ENCODE measurements around the gene CELSR2. TPM values are rescaled to one million over a fixed set of nuclear protein-coding genes. Genes with fewer than 3 reads are reported as not detected.

The CELSR2 gene
- total and polyA plus RNA-seq, 2 of the 8 experiments (the other 6 are each of a cell fraction or from before 2014, with no cell fraction given): 12.0 to 27.7 TPM

DNA sequence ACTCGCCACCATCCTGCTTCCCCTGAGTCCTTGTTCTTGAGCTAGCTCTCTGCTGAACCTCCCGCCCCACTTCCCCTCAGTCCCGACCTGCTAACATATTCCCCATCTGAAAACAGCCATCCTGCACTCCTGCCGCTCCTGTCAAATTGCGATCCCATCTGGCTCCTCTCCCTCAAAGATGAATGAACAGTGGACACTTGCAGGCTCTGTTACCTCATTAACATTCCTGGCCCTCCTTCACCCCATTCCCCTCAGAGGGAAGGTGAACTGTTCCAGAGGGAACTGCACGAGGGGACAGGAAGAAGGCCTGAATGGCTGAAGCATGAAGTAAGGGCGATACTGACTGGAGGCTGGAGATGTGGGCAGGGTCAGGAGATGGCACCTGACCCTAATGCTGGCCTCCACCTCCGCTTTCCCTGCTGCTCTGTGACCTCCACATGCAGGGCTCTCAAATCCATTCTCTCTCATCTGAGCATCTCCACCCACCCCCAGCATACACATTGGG lies 7.4 kb upstream of the CELSR2 start:
- TF ChIP-seq CHD2 (IDR thresholded peaks at IDR 0.05; ENCODE audit: low read length) (no peak), POLR2A (IDR thresholded peaks at IDR 0.05; ENCODE audit: control extremely low read depth in 1 of 2, low read depth in 2 of 2, low read length in 2 of 2) (no peak), GTF2F1 (IDR thresholded peaks at IDR 0.05; ENCODE audit: borderline replicate concordance, low read depth, low read length) (no peak)
- H3K79me1 ChIP-seq (ENCODE audit: low read depth, low read length): no peaks in the 10 kb centered on the region
- H2BK20ac ChIP-seq (ENCODE audit: low read length): no peak overlapping the region
- peaks cover 3% of the 10 kb centered on the region; the same call in 1 of the 2 replicates for H3K23me2 ChIP-seq (ENCODE audit: low read depth, low read length)
- H3K4ac ChIP-seq (replicated peaks; ENCODE audit: insufficient read length, low read depth, low read length): peak overlapping the region; percentile 57
- H4K8ac ChIP-seq (ENCODE audit: extremely low read depth, insufficient read depth, low read length): no peak overlapping the region
- H2AFZ ChIP-seq (ENCODE audit: low read length): no peak overlapping the region
- no peaks in the 10 kb centered on the region for H3K79me2 ChIP-seq (ENCODE audit: control insufficient read depth in 1 of 2, insufficient read depth in 2 of 2, low read length in 2 of 2)
- H3K56ac ChIP-seq (replicated peaks; ENCODE audit: insufficient read length, low read depth, low read length): no peak overlapping the region
- WGBS, 2 experiments (ENCODE audit: extremely low coverage in 1 of 2, insufficient coverage in 1 of 2, insufficient read length in 1 of 2, insufficient replicate concordance in 2 of 2, low coverage in 1 of 2, low lambda C conversion rate in 2 of 2, missing lambda C conversion rate in 1 of 2): 78% methylated on average over 8 of the region's 8 CpGs; no CpG with 5 or more reads in 1 of the 2 experiments
- 0 out of 4 replicates have a peak overlapping the region, but pooled peaks of 1 of the 2 experiments have one; percentile 46 for H3K4me2 ChIP-seq (ENCODE audit: insufficient read depth in 1 of 2, low read depth in 2 of 2, low read length in 2 of 2)
- H3K4me1 ChIP-seq (replicated peaks in 1 of 4; ENCODE audit: control insufficient read depth in 3 of 4, insufficient read depth in 4 of 4, low read length in 3 of 4): peaks cover 21 to 44% (median 30%) of the 10 kb centered on the region in 4 experiments
- peak overlapping the region; percentile 83; the same call in 1 of the 2 replicates for H2BK12ac ChIP-seq (ENCODE audit: low read depth, low read length)
- DNase-seq (ENCODE audit: low read depth in 1 of 2, low spot score in 2 of 2) (no peak), FAIRE-seq (no peak)
- H3K18ac ChIP-seq (ENCODE audit: extremely low read depth, low read length): peak overlapping the region; percentile 36; the same call in 1 of the 2 replicates
- H4K91ac ChIP-seq (replicated peaks; ENCODE audit: insufficient read length, low read length): no peak overlapping the region
- H2BK120ac ChIP-seq (replicated peaks; ENCODE audit: low read depth, low read length): no peak overlapping the region
- H4K20me1 ChIP-seq (replicated peaks in 1 of 2; ENCODE audit: control insufficient read depth in 1 of 2, insufficient read depth in 2 of 2, low read length in 2 of 2): no peaks in the 10 kb centered on the region
- ChIA-PET POLR2A (ENCODE audit: partially characterized antibody) (interaction anchor here (0.6 to 15.9 kb wide), 7 partner anchors 10 to 161 kb away, joined by 3 to 252 read pairs (median 14); partner anchors contain the start of gene CELSR2), CTCF (ENCODE audit: partially characterized antibody) (interaction anchor here (0.6 to 28.7 kb wide), 5 partner anchors 10 to 265 kb away, joined by 4 to 651 read pairs (median 43); partner anchors contain the start of genes CELSR2 and SARS1)
- peak overlapping the region; percentile 47; the same call in 1 of the 2 replicates for H2BK5ac ChIP-seq (ENCODE audit: low read depth, low read length)
- no peaks in the 10 kb centered on the region for H3K9me3 ChIP-seq (ENCODE audit: insufficient read depth in 2 of 2, low read depth in 1 of 2, low read length in 1 of 2)
- H4K5ac ChIP-seq (ENCODE audit: insufficient read length, low read depth, low read length): no peak overlapping the region
- H3K14ac ChIP-seq (ENCODE audit: insufficient read length): no peak overlapping the region
- H3K9ac ChIP-seq (replicated peaks in 1 of 4; ENCODE audit: extremely low read depth in 1 of 4, low read depth in 3 of 4, low read length in 3 of 4): no peak overlapping the region
- no peak overlapping the region for H3K4me3 ChIP-seq (ENCODE audit: extremely low read depth in 1 of 4, insufficient read depth in 2 of 4, low read depth in 3 of 4, low read length in 4 of 4)
- no peak overlapping the region for H3K23ac ChIP-seq (ENCODE audit: insufficient read length)
- H3K27me3 ChIP-seq (replicated peaks in 1 of 4; ENCODE audit: control insufficient read depth in 3 of 4, extremely low read depth in 1 of 4, insufficient read depth in 3 of 4, low read length in 3 of 4): no peaks in the 10 kb centered on the region
- H2BK15ac ChIP-seq (ENCODE audit: low read length): peak overlapping the region; percentile 99
- peaks cover 6 to 20% (median 13%) of the 10 kb centered on the region in 4 experiments for H3K36me3 ChIP-seq (ENCODE audit: control insufficient read depth in 2 of 4, insufficient read depth in 4 of 4, low read length in 3 of 4)
- no peak overlapping the region for H3K27ac ChIP-seq (ENCODE audit: low read depth, low read length)
- no peak overlapping the region for H2AK5ac ChIP-seq (ENCODE audit: low read depth, low read length)

All from H1 (cell line).